ENCODE measurements around the gene TIMP2.

TIMP2 gene

DNA sequence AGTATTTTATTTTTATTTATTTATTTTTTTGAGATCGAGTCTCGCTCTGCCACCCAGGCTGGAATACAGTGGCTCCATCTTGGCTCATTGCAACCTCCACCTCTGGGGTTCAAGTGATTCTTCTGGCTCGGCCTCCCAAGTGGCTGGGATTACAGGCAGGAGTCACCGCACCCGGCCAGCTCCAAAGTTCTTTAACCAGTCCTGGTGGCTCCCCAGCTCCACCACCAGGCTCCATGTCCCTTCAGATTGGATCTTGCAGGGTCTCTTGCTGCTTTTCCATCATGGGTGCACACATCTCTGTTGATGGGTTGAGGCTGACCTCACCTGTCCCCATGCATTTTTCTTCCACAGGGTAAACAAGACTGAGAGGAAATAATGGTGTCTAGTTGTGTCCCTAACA is 76.2 kb downstream of the TIMP2 start:
- Histone ChIP-seq H3K4me3 (ENCODE audit: low read depth, low read length) (no peak overlapping the region), H3K27ac (ENCODE audit: low read depth, low read length) (no peak overlapping the region), H2AFZ (ENCODE audit: low read length, unreplicated experiment) (no peak overlapping the region), H3K36me3 (ENCODE audit: insufficient read depth, low read length) (no peaks in the 10 kb centered on the region), H3K27me3 (ENCODE audit: insufficient read depth, low read length) (no peaks in the 10 kb centered on the region), H3K79me2 (ENCODE audit: control insufficient read depth, insufficient read depth, low read length, unreplicated experiment) (no peaks in the 10 kb centered on the region), H3K4me1 (ENCODE audit: control insufficient read depth, insufficient read depth, low read length, unreplicated experiment) (peaks cover 8% of the 10 kb centered on the region)

DNA sequence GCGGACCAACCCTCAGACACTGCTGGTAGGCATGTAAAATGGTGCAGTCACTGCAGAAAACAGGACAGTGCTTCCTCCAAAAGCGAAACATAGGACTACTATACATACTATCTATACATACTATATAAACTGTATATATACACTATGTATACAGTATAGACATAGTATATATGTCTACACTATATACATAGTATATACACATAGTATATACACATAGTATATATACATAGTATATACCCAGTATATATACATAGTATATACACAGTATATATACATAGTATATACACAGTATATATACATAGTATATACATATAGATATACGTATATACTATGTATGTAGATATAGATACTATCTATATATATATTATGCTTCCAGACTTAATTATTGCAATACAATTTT is 78.1 kb downstream of the TIMP2 start:
- Histone ChIP-seq H3K36me3 (ENCODE audit: insufficient read depth, low read length) (no peaks in the 10 kb centered on the region), H3K4me1 (ENCODE audit: control insufficient read depth, insufficient read depth, low read length, unreplicated experiment) (peaks cover 10% of the 10 kb centered on the region), H3K27me3 (ENCODE audit: insufficient read depth, low read length) (no peaks in the 10 kb centered on the region), H3K4me3 (ENCODE audit: low read depth, low read length) (no peak overlapping the region), H2AFZ (ENCODE audit: low read length, unreplicated experiment) (no peak overlapping the region), H3K27ac (ENCODE audit: low read depth, low read length) (no peak overlapping the region), H3K79me2 (ENCODE audit: control insufficient read depth, insufficient read depth, low read length, unreplicated experiment) (no peaks in the 10 kb centered on the region)

GRCh38 chr17:78844301-78845005 is 80.7 kb downstream of the TIMP2 start:
- H3K79me2 ChIP-seq (ENCODE audit: control insufficient read depth, insufficient read depth, low read length, unreplicated experiment), result peaks cover 6% of the 10 kb centered on the region
- no peak overlapping the region for H3K27ac ChIP-seq (ENCODE audit: low read depth, low read length)
- no peak overlapping the region for H2AFZ ChIP-seq (ENCODE audit: low read length, unreplicated experiment)
- no peak overlapping the region for H3K4me3 ChIP-seq (ENCODE audit: low read depth, low read length)
- H3K4me1 ChIP-seq (ENCODE audit: control insufficient read depth, insufficient read depth, low read length, unreplicated experiment), result peaks cover 15% of the 10 kb centered on the region
- H3K27me3 ChIP-seq (ENCODE audit: insufficient read depth, low read length), result no peaks in the 10 kb centered on the region
- no peaks in the 10 kb centered on the region for H3K36me3 ChIP-seq (ENCODE audit: insufficient read depth, low read length)

DNA sequence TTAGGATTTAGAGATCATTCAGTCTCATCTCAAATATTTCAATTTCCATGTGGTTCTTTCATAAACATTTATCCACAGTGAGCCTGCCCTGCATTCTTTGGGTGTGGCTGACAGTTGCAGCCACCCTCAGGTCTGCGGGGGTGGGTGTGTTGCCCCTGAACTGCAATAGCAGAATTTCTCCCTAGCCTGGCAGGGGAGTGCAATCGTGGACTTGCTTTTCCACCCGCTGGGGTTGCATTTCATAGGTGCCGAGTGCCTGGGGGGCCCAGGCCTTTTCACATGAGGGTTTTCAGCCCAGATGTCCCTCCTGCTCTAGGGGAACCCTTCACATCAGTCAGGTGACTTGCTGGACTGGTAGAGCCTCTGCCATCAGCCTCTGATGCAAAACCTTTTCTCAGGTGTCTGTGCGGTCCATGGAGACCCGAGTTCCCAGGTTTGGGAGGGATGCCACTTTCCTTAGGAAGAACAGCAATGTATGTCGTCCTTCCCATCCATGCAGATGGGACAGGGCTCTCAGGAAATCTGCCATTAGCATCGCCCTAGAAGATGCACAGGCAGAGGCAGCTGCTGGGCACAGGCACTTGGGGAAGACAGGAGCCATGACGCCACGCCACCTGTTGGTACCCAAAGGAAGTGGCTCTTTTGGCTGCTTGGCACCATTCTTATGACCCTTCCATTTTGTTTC is 82.2 kb downstream of the TIMP2 start:
- H3K27ac ChIP-seq (ENCODE audit: low read depth, low read length), result no peak overlapping the region

GRCh38 chr17:78840780-78841611 is 84.2 kb downstream of the TIMP2 start, which contains the start of gene USP36:
TSS of gene USP36 (minus strand) at chr17:78840814. CDS start at chr17:78836363, 4,451 bp downstream.
- Histone ChIP-seq H3K79me2 (ENCODE audit: control insufficient read depth, insufficient read depth, low read length, unreplicated experiment) (peaks cover 41% of the 10 kb centered on the region), H3K4me3 (ENCODE audit: low read depth, low read length) (peak within 1 kb of the TSS; percentile 96), H3K27me3 (ENCODE audit: insufficient read depth, low read length) (no peaks in the 10 kb centered on the region), H2AFZ (ENCODE audit: low read length, unreplicated experiment) (peak within 1 kb of the TSS; percentile 88), H3K4me1 (ENCODE audit: control insufficient read depth, insufficient read depth, low read length, unreplicated experiment) (peaks cover 26% of the 10 kb centered on the region), H3K36me3 (ENCODE audit: insufficient read depth, low read length) (peaks cover 14% of the 10 kb centered on the region), H3K27ac (ENCODE audit: low read depth, low read length) (peak within 1 kb of the TSS; percentile 92)

More for the DNA sequence above, 82.2 kb downstream of the TIMP2 start:
- H3K27me3 ChIP-seq (ENCODE audit: insufficient read depth, low read length), result no peaks in the 10 kb centered on the region
- H2AFZ ChIP-seq (ENCODE audit: low read length, unreplicated experiment), result no peak overlapping the region
- H3K4me3 ChIP-seq (ENCODE audit: low read depth, low read length), result no peak overlapping the region
- H3K79me2 ChIP-seq (ENCODE audit: control insufficient read depth, insufficient read depth, low read length, unreplicated experiment), result peaks cover 21% of the 10 kb centered on the region
- peaks cover 26% of the 10 kb centered on the region for H3K4me1 ChIP-seq (ENCODE audit: control insufficient read depth, insufficient read depth, low read length, unreplicated experiment)
- no peaks in the 10 kb centered on the region for H3K36me3 ChIP-seq (ENCODE audit: insufficient read depth, low read length)

DNA sequence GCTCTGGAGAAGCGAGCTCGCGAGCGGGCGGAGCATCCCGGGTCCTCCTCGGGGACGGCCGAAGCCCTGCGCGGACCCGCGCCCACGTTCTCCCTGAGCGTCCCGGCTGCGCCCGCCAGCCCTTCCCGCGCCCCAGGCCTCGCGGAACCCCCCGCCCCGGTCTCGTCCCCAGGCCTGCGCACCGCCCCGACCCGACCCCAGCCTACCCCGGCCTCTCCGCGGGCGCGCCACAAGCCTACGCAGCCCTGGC is 84.7 kb downstream of the TIMP2 start:
- Histone ChIP-seq H3K79me2 (ENCODE audit: control insufficient read depth, insufficient read depth, low read length, unreplicated experiment) (peaks cover 46% of the 10 kb centered on the region), H3K36me3 (ENCODE audit: insufficient read depth, low read length) (peaks cover 19% of the 10 kb centered on the region), H2AFZ (ENCODE audit: low read length, unreplicated experiment) (peak overlapping the region; percentile 18), H3K27me3 (ENCODE audit: insufficient read depth, low read length) (no peaks in the 10 kb centered on the region), H3K27ac (ENCODE audit: low read depth, low read length) (peak overlapping the region; percentile 92), H3K4me3 (ENCODE audit: low read depth, low read length) (peak overlapping the region; percentile 96), H3K4me1 (ENCODE audit: control insufficient read depth, insufficient read depth, low read length, unreplicated experiment) (peaks cover 26% of the 10 kb centered on the region)

DNA sequence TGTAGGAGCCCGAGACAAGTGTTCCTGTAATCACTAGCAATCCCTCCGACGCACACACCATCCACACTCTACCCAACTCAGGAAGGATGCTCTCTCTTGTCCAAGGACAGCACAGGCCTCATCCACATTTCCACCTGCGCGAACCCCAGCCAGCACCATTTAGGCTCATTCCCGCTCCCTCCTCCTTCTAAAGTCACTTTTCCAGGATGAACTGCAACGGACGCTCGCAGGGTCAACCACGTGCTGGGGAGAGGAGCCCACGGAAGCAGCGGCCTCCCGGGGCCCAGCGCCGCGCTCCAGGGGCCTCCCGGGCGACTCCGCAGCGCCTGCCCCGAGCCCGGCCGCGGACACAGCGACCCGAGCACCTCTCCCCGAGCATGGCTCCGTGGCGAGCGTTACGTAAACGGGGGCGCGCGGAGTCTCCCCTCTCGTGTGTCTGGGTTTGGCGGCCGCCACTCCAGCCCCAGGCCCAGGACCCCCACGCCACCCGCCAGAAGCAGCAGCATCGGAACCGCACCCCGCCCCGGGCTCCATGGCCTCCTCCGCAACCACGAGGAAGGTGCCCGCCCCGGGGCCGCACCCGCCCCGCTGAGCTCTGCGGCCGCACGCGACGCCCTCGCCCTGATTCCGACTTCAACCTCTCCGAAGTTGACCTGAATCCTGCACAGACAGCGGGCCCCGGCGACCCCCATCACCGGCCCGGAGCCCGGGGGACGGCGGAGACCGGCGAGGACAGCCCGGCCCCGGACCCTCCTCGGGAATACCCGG is 85.2 kb downstream of the TIMP2 start:
- H3K79me2 ChIP-seq (ENCODE audit: control insufficient read depth, insufficient read depth, low read length, unreplicated experiment), result peaks cover 50% of the 10 kb centered on the region
- peaks cover 24% of the 10 kb centered on the region for H3K36me3 ChIP-seq (ENCODE audit: insufficient read depth, low read length)
- peaks cover 26% of the 10 kb centered on the region for H3K4me1 ChIP-seq (ENCODE audit: control insufficient read depth, insufficient read depth, low read length, unreplicated experiment)
- peak overlapping the region; percentile 92 for H3K27ac ChIP-seq (ENCODE audit: low read depth, low read length)
- no peaks in the 10 kb centered on the region for H3K27me3 ChIP-seq (ENCODE audit: insufficient read depth, low read length)
- H3K4me3 ChIP-seq (ENCODE audit: low read depth, low read length), result peak overlapping the region; percentile 96
- peak overlapping the region; percentile 18 for H2AFZ ChIP-seq (ENCODE audit: low read length, unreplicated experiment)

DNA sequence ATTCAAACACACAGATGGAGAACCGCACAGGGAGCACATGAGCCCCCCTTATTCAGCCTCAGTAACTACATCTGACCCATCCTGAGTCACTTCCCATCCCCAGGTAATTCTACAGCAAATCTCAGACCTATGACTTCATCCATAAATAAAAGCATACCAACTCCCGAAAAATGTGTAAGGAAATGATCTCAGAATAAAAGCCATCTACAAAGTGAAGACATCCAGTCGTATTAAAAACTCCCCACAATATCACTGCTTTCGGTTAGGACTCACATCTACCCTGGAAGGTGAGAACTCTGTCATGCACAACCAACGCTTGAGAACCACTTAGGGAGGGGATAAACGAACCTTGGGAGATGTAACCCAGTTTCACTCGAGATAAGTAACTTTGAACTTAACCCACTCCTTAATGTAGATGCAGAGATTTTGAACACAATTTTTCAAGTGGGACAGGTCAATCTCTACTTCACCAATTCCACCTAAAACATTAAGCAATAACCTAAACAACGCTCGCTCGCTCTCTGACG is 85.9 kb downstream of the TIMP2 start:
- peaks cover 51% of the 10 kb centered on the region for H3K79me2 ChIP-seq (ENCODE audit: control insufficient read depth, insufficient read depth, low read length, unreplicated experiment)
- H3K27ac ChIP-seq (ENCODE audit: low read depth, low read length), result peak overlapping the region; percentile 92
- peaks cover 21% of the 10 kb centered on the region for H3K4me1 ChIP-seq (ENCODE audit: control insufficient read depth, insufficient read depth, low read length, unreplicated experiment)
- no peak overlapping the region for H2AFZ ChIP-seq (ENCODE audit: low read length, unreplicated experiment)
- no peaks in the 10 kb centered on the region for H3K27me3 ChIP-seq (ENCODE audit: insufficient read depth, low read length)
- peaks cover 24% of the 10 kb centered on the region for H3K36me3 ChIP-seq (ENCODE audit: insufficient read depth, low read length)
- peak overlapping the region; percentile 96 for H3K4me3 ChIP-seq (ENCODE audit: low read depth, low read length)

GRCh38 chr17:78838574-78839005 is 86.6 kb downstream of the TIMP2 start:
- Histone ChIP-seq H3K27ac (ENCODE audit: low read depth, low read length) (peak overlapping the region; percentile 92; the same call in 1 of the 2 replicates), H3K36me3 (ENCODE audit: insufficient read depth, low read length) (peaks cover 26% of the 10 kb centered on the region), H3K4me1 (ENCODE audit: control insufficient read depth, insufficient read depth, low read length, unreplicated experiment) (peaks cover 15% of the 10 kb centered on the region), H3K27me3 (ENCODE audit: insufficient read depth, low read length) (no peaks in the 10 kb centered on the region), H3K4me3 (ENCODE audit: low read depth, low read length) (peak overlapping the region; percentile 96), H2AFZ (ENCODE audit: low read length, unreplicated experiment) (no peak overlapping the region), H3K79me2 (ENCODE audit: control insufficient read depth, insufficient read depth, low read length, unreplicated experiment) (peaks cover 54% of the 10 kb centered on the region)

All from ACC112 (cell line).